Vagina (tissue), 2 donors: ENCODE results near the gene KIAA1755. TPM values are rescaled to one million over a fixed set of nuclear protein-coding genes. Genes with fewer than 3 reads are reported as not detected.
"Not testable (repeated sequence)": the region's sequence is repeated elsewhere in the genome, so short reads cannot be mapped to it uniquely, and the experiment has no call there.

Source experiments
- DNase-seq, 2 donors: peaks; one replicate each; pipeline ENCODE4 v3.0.0-alpha.2; 2017; ENCODE audit errors: extremely low spot score in 2 of 2
- H3K27ac ChIP-seq: fragments of 200-600 bp; sonication (generic); one replicate; pipeline ENCODE4 v1.5.1; 2019
- H3K27me3 ChIP-seq: fragments of 200-600 bp; sonication (generic); one replicate; pipeline ENCODE4 v1.5.1; 2019
- H3K36me3 ChIP-seq, 2 donors: fragments of 200-600 bp; sonication (generic); one replicate each; pipeline ENCODE4 v1.5.1; 2017 to 2019
- H3K4me1 ChIP-seq: fragments of 200-600 bp; sonication (generic); one replicate; pipeline ENCODE4 v1.5.1; 2019
- H3K4me3 ChIP-seq, 2 donors: fragments of 200-600 bp; sonication (generic); 1 replicate in 1 of 2; 2 replicates in 1 of 2; pipeline ENCODE4 v1.5.1; 2016 to 2019
- H3K9me3 ChIP-seq: fragments of 200-600 bp; sonication (generic); one replicate; pipeline ENCODE4 v1.5.1; 2019
- CTCF ChIP-seq, 3 experiments: fragments of 450-650 bp in 2 of 3; fragments of 200-600 bp in 1 of 3; sonication (generic) in 1 of 3; IDR thresholded peaks; one replicate each; pipeline ENCODE4 v1.5.1; 2017 to 2019; ENCODE audit warnings: antibody characterized with exemption in 3 of 3, mild to moderate bottlenecking in 2 of 3, moderate library complexity in 2 of 3
- POLR2A ChIP-seq, 2 donors: fragments of 450-650 bp; IDR thresholded peaks; one replicate each; pipeline ENCODE4 v1.6.1; 2017; ENCODE audit warnings: antibody characterized with exemption in 2 of 2, mild to moderate bottlenecking in 2 of 2, moderate library complexity in 2 of 2
- POLR2AphosphoS5 ChIP-seq, 2 donors: sonication (generic); formaldehyde crosslinking; IDR thresholded peaks; one replicate each; pipeline ENCODE4 v1.9.0; 2017; ENCODE audit warnings: antibody characterized with exemption in 2 of 2, mild to moderate bottlenecking in 2 of 2, low read depth in 1 of 2; ENCODE audit not compliant: insufficient read depth in 1 of 2
- intact Hi-C: fragments of 100-400 bp; cut with DNase I; formaldehyde crosslinking; loops from one replicate; pipeline ENCODE4 v1.15.1; 2023
- total RNA-seq: library from RNA; depleted of rRNA; stranded (reverse); fragments of >200 nt; gene quantifications from one replicate; pipeline ENCODE4 v1.2.3, GENCODE V29; 2016

KIAA1755 gene
- total RNA-seq, 1 donor from 2014 or later: 2.7 TPM

GRCh38 chr20:38255393-38255792 lies 5.1 kb downstream of the KIAA1755 start:
- Histone ChIP-seq H3K4me1 (peaks cover 19% of the 10 kb centered on the region), H3K36me3 (no peaks in the 10 kb centered on the region), H3K9me3 (no peaks in the 10 kb centered on the region), H3K4me3 (no peak overlapping the region), H3K27ac (peak overlapping the region; percentile 75), H3K27me3 (no peaks in the 10 kb centered on the region)
- intact Hi-C loops: no loop called here
- DNase-seq: no peak
- TF ChIP-seq POLR2A (IDR thresholded peaks at IDR 0.05) (no peak), POLR2AphosphoS5 (IDR thresholded peaks at IDR 0.05; ENCODE audit: insufficient read depth in 1 of 2, low read depth in 1 of 2) (no peak), CTCF (IDR thresholded peaks at IDR 0.05) (no peak)

- DNase-seq, H3K4me3 ChIP-seq, H3K27me3 ChIP-seq, H3K36me3 ChIP-seq, intact Hi-C loops, H3K9me3 ChIP-seq: not testable (repeated sequence)
- Histone ChIP-seq H3K4me1 (peaks cover 19% of the 10 kb centered on the region), H3K27ac (peak overlapping the region; percentile 75)
Observed at GRCh38 chr20:38254621-38255020, 5.9 kb downstream of the KIAA1755 start.

- intact Hi-C loops: no loop called here
- H3K27ac ChIP-seq: peak overlapping the region; percentile 75
- no peaks in the 10 kb centered on the region for H3K36me3 ChIP-seq
- no peak for DNase-seq
- H3K27me3 ChIP-seq: no peaks in the 10 kb centered on the region
- H3K4me1 ChIP-seq: peaks cover 19% of the 10 kb centered on the region
- no peak for TF ChIP-seq POLR2A (IDR thresholded peaks at IDR 0.05)
- TF ChIP-seq POLR2AphosphoS5 (IDR thresholded peaks at IDR 0.05; ENCODE audit: insufficient read depth in 1 of 2, low read depth in 1 of 2): no peak
- TF ChIP-seq CTCF (IDR thresholded peaks at IDR 0.05): no peak
- no peak overlapping the region for H3K4me3 ChIP-seq
- no peaks in the 10 kb centered on the region for H3K9me3 ChIP-seq
Observed at GRCh38 chr20:38253571-38253970, 7.0 kb downstream of the KIAA1755 start.

GRCh38 chr20:38252292-38253288 lies 7.9 kb downstream of the KIAA1755 start:
- Histone ChIP-seq H3K4me1 (peaks cover 23% of the 10 kb centered on the region), H3K9me3 (no peaks in the 10 kb centered on the region), H3K27ac (peak overlapping the region; percentile 75), H3K27me3 (no peaks in the 10 kb centered on the region), H3K4me3 (no peak overlapping the region), H3K36me3 (no peaks in the 10 kb centered on the region)
- no peak for DNase-seq
- intact Hi-C loops: no loop called here
- peak in 1 of 2 donors; percentile 32 for TF ChIP-seq POLR2AphosphoS5 (IDR thresholded peaks at IDR 0.05; ENCODE audit: insufficient read depth in 1 of 2, low read depth in 1 of 2)
- TF ChIP-seq CTCF (IDR thresholded peaks at IDR 0.05): no peak

GRCh38 chr20:38251441-38251840 lies 9.1 kb downstream of the KIAA1755 start:
- H3K27ac ChIP-seq: peak overlapping the region; percentile 75
- H3K4me3 ChIP-seq, DNase-seq, H3K27me3 ChIP-seq, H3K36me3 ChIP-seq, H3K9me3 ChIP-seq, intact Hi-C loops: not testable (repeated sequence)
- peaks cover 33% of the 10 kb centered on the region for H3K4me1 ChIP-seq

- Histone ChIP-seq H3K27me3 (no peaks in the 10 kb centered on the region), H3K9me3 (no peaks in the 10 kb centered on the region), H3K36me3 (no peaks in the 10 kb centered on the region), H3K27ac (no peak overlapping the region), H3K4me1 (peaks cover 35% of the 10 kb centered on the region), H3K4me3 (no peak overlapping the region)
- intact Hi-C loops: no loop called here
- TF ChIP-seq POLR2A (IDR thresholded peaks at IDR 0.05) (no peak), POLR2AphosphoS5 (IDR thresholded peaks at IDR 0.05; ENCODE audit: insufficient read depth in 1 of 2, low read depth in 1 of 2) (no peak), CTCF (IDR thresholded peaks at IDR 0.05) (no peak)
- DNase-seq: no peak
Observed at GRCh38 chr20:38250609-38251008, 9.9 kb downstream of the KIAA1755 start.
